Skin epidermis (tissue), 12 donors: ENCODE data around the gene SLC35F3.
"Not testable (repeated sequence)": the region's sequence is repeated elsewhere in the genome, so short reads cannot be mapped to it uniquely, and the experiment has no call there.

ENCODE experiments used
- H3K27ac ChIP-seq, 21 experiments: fragments of 200-600 bp; sonication (generic) in 11 of 21; one replicate each; pipeline ENCODE4 v1.5.0; 2020; ENCODE audit warnings: mild to moderate bottlenecking in 3 of 21, inconsistent platforms in 2 of 21, moderate library complexity in 2 of 21
- H3K4me3 ChIP-seq, 7 experiments: fragments of 200-600 bp; sonication (generic) in 2 of 7; one replicate each; pipeline ENCODE4 v1.5.0; 2020; ENCODE audit warnings: inconsistent platforms in 2 of 7, mild to moderate bottlenecking in 2 of 7, moderate library complexity in 1 of 7

Gene SLC35F3

DNA sequence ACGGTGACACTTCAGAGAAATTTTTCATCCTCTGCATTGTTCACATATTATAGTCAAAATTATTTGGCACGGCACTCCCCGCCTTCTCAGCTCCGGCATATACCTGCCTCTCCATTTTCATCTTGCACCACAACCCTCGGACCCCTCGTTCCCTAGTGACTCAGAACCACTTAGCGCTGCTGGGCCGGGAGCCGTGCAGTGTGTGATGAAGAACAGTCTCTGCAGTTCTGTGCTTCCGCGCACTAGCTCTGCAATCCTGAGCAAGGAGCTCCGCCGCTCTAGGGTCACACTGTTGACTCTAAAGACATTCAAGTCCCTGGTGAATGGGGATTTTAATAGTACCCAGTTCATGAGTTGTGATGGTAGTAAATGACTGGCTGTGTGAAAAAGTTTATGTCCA lies 221.2 kb downstream of the SLC35F3 start:
- H3K4me3 ChIP-seq = no peak overlapping the region
- H3K27ac ChIP-seq = no peak overlapping the region

DNA sequence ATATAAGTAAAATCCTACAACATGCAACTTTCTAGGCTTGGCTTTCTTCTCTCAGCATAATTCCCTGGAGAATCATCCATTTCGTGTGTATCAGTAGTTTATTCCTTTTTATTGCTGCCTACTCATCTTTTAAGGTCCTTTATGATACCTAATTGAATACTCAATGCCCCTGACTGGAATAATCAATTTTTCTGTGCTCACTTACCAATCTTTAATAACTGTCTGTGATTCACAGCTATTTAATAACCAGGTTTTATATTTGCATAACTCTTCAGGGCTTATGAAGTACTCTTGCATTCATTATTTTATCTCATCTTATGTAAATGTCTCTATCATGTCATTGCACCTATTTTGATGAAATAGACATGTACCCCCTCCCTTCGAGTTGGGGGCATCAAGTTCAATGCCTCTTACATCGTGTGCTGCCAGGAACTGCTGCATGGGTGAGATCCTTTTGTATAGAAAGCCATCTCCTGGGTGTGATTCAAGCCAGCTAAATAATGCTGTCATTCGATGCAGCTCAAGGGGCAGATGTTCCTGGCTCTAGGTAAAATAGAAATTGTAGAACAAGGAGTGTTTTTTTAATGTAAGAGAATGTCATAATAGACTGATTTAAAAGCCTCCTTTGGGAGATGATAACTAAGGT lies 222.7 kb downstream of the SLC35F3 start:
- no peak overlapping the region for H3K4me3 ChIP-seq

DNA sequence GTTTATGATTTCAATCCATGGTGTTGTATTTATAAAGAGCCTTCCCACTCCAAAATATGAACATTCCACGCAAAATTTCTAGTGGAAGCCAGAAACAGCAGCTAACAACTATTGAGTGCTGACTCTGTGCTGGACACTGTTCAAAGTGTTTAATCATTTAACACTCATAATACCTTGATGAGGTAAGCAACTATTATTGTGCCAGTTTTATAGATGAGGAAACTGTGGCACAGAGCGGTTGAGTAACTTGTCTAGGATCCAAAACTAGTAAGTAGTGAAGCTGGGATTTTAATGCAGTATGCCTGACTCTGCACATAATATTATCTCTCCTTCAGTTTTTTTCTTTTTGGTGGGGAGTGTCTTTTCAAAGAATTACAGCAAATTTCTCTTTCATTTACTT lies 228.3 kb downstream of the SLC35F3 start:
- H3K27ac ChIP-seq = no peak overlapping the region
- H3K4me3 ChIP-seq = no peak overlapping the region

More for the DNA sequence above, 222.7 kb downstream of the SLC35F3 start:
- H3K27ac ChIP-seq = no peak overlapping the region

DNA sequence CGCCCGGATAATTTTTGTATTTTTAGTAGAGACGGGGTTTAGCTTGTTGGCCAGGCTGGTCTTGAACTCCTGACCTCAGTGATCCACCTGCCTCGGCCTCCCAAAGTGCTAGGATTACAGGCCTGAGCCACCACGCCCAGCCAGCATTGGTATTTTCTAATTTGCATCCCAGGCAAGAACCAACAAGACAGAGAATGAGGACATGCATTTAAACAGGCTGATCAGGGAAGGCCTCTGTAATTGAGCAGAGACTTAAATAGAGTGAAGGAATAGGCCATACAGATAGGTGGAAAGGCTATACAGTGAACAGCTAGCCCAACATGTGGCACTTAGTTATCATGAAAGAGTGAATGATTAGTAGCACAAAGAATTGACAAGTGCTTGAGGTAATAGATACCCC lies 230.4 kb downstream of the SLC35F3 start:
- Histone ChIP-seq H3K4me3 (no peak overlapping the region), H3K27ac (no peak overlapping the region)

DNA sequence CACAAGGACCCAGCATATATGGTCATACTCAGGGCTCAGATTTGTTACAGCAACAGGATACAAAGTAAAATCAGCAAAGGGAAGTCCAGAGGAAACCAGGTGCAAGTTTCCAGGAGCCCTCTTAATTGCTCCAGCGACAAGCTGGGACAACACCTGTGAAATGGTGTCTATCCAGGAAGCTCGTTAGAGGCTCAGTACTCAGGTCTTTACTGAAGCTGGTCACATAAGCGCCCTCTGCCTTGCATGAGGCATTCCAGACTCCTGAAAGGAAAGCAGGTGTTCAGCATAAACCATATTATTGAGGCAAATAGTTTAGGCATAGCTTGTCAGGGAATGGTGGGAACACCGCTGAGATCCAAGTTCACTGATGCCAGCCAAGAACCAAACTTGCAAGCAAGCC lies 231.0 kb downstream of the SLC35F3 start:
- no peak overlapping the region for H3K4me3 ChIP-seq
- no peak overlapping the region for H3K27ac ChIP-seq

DNA sequence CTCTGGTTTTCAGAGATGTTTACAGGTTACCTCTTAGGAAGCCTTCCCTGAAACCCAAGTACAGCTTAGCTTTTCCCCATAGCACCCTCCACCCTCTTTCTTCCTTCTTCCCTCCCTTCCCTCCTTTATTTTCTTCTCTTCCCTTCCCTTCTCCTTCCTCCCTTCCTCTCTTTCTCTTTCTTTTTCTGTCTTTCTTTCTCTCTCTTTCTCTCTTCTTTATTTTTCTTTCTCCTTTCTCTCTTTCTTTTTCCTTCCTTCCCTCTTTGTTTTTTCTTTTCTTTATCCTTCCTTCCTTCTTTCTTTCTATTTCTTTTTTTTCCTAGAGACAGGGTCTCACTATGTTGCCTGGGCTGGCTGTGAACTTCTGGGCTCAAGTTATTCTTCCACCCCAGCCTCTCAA lies 231.6 kb downstream of the SLC35F3 start:
- H3K4me3 ChIP-seq = no peak overlapping the region
- H3K27ac ChIP-seq = no peak overlapping the region

DNA sequence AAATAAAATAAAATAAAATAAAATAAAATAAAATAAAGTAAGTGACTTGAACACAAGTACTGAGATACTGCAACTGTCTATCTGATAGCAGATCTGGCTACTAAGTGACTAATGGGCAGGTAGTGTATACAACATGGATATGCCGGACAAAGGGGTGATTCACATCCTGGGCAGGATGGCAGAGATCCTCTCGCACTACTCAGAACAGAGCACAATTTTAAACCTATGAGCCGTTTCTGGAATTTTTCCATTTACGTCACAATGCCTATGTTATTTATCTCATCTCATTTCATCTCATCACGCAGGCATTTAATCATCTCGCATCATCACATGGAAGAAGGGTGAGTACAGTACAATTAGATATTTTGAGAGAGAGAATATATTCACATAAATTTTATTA lies 235.5 kb downstream of the SLC35F3 start:
- no peak overlapping the region for H3K4me3 ChIP-seq
- no peak overlapping the region for H3K27ac ChIP-seq

DNA sequence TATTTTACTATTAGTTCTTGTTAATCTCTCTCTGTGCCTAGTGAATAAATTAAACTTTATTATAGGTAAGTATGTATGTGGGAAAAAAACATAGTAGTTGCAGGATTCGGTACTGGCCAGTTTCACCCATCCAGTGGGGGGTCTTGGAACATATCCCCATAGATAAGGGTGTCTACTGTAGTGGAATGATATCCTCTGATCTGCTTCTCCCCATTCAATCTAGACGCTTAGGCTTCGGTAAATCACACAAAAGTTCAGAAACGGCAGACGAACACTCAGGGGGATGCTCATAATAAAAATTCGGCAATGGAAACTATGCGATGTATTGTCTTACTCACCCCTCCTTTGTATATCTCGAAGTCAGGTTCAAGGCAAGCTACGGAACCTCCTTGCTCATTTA lies 235.9 kb downstream of the SLC35F3 start:
- Histone ChIP-seq H3K27ac (no peak overlapping the region), H3K4me3 (no peak overlapping the region)

DNA sequence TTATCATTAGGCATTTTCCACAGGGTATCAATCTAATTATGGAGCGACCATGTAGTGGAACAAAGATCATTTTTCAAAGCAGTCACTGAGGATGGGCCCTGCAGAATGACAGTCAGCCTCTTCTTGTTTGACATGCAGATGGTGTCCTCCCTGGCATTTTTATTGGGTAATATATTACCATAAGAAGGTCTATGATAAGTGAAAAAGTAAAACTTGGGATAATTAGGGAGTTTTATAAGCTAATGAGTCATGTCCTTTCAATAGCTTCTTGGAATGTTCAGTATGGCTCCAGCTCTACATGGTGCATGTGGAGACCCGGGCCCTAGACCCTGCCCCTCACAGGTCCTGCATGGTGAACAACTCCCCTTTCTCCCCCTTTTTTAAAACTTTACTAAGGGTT lies 236.5 kb downstream of the SLC35F3 start:
- H3K4me3 ChIP-seq = no peak overlapping the region
- no peak overlapping the region for H3K27ac ChIP-seq

DNA sequence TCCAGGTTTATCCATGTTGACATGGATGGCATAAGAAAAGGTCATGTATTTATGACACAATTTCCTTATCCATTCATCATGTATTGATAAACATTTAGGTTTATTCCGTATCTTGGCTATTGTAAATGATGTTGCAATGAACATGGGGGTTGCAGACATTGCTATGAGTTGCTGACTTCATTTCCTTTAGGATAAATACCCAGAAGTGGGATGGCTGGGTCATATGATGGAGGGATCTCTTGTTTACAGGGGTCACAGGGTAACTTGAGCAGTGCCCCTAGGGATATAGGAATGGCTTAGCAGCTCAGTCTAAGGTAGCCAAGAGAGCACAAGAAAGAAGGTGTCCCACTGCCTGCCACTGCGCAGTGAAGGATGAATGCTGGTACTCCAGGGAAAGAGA lies 239.2 kb downstream of the SLC35F3 start:
- Histone ChIP-seq H3K4me3 (no peak overlapping the region), H3K27ac (no peak overlapping the region)

DNA sequence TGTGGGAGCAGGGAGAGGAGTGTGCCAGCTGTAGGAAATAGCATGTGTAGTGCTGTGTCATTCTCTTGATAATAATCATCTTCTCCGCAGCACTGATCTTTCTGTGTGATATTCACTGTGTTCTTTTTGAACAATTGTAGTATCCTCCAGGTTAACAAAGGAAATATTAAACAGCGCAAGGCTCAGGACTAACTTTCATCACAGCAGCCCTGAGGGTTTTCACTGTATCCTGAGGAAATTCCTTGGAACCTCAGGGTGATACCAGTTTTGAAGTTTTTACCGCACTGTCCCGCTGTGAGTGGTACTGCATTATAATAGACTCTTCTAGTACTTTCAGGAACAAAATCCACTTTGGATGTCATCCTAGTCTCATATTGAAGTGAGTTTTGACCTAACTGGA lies 240.4 kb downstream of the SLC35F3 start:
- Histone ChIP-seq H3K4me3 (no peak overlapping the region), H3K27ac (no peak overlapping the region)

DNA sequence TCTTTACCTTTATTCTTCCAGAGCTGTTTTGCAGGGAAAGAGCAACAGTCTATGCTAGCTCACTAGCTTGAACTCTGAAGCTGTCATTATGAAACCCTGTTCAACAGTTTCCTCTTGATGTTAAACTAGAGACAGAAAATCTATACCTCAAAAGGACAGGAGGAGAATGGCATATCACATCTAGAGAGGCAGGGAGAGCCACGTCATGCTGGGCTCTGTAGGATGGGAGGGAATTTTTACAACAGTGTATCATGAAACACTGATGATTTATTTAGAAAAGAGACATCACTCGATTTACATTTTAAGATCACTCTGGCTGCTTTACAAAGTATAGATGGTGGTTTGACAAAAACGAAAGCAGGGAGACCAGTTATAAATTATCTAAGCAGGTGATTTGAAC lies 243.9 kb downstream of the SLC35F3 start:
- Histone ChIP-seq H3K4me3 (no peak overlapping the region), H3K27ac (no peak overlapping the region)

DNA sequence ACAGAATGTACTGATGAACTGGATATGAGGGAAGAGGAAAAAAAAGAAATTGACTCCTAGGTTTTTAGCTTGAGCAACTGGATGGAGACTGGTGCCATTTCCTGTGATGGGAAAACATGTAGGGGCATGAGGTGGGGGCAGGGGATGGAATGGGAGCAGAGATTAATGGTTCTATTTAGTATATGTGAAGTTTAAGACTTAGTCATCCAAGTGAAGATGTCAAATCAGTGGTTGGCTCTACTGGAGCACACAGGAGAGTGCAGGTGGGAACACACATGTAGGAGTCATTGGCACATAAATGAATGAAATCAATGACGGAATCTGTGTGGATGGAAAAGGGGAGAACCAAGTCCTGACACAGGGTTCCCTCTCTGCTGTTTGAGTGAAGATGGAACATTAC lies 244.3 kb downstream of the SLC35F3 start:
- Histone ChIP-seq H3K4me3 (no peak overlapping the region), H3K27ac (no peak overlapping the region)

DNA sequence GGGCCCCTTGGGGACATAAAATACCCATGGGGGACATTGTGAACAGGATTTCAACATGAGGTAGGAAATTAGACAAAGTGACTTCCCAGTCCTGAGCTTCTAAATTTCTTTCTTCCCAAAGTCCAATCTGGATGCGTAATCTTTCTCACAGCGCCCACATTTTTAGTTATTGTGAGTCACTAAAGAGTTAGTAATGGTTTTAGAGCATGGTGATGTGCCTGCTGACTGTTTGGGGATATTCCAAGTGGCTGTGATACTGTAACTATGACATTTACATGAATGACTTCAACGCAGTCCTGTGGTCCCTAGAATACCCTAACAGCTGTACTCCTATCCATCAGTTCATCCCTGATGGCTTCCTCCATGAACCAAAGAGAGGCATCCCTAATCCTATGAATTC lies 244.7 kb downstream of the SLC35F3 start:
- Histone ChIP-seq H3K27ac (no peak overlapping the region), H3K4me3 (no peak overlapping the region)

DNA sequence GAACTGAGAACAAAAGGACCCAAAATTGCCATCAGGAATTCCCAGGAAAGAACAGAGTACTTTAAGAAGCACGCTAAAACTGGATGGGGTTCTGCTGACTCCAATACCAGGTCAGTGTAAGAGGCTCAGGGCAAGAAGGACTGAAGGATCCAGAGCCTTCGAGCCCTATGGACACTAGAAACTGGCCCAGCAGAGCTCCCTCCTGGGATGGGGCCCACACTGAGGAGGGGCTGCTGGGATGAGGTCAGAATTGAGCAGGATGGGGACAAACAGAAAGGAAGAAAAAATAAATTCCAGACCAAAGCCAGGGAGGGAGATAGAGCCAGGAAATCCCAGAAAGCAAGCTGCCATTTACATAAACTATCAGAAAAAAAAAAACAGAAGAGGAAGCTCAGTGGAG lies 246.4 kb downstream of the SLC35F3 start:
- Histone ChIP-seq H3K27ac (no peak overlapping the region), H3K4me3 (no peak overlapping the region)

DNA sequence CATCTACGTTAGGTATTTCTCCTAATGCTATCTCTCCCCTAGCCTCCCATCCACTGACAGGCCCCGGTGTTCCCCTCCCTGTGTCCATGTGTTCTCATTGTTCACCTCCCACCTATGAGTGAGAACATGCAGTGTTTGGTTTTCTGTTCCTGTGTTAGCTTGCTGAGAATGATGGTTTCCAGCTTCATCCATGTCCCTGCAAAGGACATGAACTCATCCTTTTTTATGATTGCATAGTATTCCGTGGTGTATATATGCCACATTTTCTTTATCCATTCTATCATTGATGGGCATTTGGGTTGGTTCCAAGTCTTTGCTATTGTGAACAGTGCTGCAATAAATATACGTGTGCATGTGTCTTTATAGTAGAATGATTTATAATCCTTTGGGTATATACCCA lies 247.9 kb downstream of the SLC35F3 start:
- not testable (repeated sequence) for H3K27ac ChIP-seq, H3K4me3 ChIP-seq

DNA sequence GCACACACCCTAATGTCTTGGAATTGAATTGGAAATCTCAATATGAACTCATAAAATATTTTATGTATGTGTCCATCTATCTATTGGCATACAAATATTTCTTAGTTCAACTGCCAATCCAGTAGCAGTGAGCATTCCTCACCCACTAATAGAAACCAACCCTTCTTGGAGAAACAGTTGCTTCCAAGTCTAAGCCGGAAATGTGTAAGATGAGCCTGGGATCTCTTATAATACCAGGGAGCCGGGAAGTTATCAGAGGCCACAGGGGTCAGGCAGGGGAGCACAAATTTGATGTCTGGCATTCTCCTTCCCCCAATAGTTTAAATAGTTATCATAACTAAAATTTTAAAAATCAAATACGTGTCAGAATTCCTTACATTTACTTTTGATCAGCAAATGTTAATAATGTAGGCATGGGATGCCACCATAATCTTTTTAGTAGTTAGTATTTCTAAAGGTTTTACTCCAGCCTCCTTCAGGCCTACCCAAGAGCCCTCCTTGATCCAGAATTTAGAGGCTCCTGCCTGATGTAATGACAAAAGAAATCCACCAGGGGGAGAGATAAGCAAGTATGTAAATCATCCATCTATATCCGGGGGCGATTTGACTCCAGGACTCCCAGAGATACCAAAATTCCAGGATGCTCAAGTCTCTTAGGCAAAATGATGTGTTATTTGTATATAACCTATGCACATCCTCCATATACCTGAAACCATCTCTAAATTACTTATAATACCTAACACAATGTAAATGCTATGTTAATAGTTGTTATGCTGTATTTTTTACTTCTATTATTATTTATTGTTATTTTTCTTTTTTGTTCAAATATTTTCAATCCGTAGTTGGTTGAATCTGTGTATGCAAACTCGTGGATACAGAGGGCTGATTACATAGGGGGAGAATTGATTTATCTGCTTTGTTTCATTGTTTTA lies 250.1 kb downstream of the SLC35F3 start:
- H3K27ac ChIP-seq = no peak overlapping the region
- no peak overlapping the region for H3K4me3 ChIP-seq

DNA sequence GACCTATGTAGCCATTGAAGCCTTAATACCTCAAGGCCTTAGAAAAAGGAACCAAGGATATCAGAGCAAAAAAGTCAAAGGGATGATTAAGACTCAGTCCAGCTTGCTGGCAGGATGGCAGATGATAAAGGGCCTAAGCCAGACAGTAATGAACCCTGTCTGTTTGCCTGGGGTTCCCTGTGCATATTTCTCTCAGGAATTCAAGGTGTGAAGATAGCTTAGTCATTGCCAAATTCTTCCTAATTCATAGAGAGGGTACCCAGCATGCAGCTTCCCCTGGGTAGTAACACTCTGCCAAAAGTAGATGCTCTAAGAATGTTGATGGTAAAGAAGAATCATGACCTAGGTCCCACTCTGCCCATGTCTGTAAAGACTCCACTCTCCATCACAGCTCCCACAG lies 258.2 kb downstream of the SLC35F3 start:
- no peak overlapping the region for H3K4me3 ChIP-seq

DNA sequence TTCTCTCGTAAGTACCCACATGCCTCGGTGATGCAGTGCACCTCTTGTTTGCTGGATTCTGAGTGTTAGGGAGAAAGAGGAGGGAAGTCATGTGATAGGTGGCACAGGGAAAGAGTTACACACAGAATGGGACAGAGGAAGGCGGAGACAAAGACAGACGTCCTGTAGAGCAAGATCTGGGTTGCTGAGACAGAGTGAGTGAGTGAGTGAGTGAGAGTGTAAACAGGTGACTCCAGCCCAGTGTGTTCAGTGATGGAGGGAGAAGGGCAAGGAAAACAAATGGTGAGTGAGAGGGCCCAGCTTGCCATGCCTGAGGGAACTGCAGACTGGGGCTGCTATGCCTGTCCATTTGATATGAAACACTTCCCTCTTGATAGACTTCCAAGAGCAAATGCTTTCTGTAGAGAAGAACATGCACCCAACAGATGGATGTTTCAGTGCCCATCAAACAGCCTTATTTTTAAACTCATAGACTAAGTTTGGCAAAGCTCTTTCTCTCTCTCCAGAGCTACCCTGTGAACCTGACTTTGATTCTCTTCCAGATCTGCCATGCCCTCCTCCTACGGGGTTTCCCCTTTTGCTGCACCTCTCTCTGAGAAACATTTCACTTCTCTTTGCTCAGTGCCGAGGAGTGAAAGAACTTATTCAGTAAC lies 258.9 kb downstream of the SLC35F3 start:
- H3K4me3 ChIP-seq = no peak overlapping the region

More for the DNA sequence above, 258.2 kb downstream of the SLC35F3 start:
- no peak overlapping the region for H3K27ac ChIP-seq

DNA sequence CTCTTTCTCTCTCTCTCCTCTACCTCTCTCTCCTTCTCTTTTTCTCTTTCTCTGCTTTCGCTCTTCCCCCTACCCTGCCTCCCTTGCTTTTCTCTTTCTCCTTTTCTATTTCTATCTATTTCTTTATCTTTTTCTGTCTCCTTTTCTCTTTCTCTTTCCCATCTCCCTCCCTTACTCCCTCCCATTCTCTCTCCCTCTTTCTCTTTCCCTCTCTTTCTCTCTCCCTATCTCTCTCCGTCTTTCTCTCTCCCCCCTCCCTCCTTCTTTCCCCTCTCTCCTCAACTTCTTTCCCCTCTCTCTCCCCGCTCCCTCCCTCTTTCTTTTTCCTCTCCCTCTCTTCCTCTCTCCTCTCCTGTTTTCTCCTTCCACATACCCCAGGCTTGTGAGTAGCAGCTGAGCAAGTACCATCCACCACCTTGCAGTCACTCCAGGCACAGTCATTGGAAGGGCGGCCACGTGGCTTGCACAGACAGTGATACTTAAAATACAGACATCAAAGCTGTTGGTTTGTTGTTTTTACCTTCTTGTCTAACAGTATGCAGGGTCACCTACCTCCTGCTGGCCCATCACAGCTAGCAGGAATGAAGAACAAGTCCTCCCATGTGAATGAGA lies 259.7 kb downstream of the SLC35F3 start:
- Histone ChIP-seq H3K27ac (no peak overlapping the region), H3K4me3 (no peak overlapping the region)

More for the DNA sequence above, 258.9 kb downstream of the SLC35F3 start:
- H3K27ac ChIP-seq = no peak overlapping the region
